Gastroesophageal sphincter (tissue), 4 donors: Measurements from ENCODE around the gene SMTNL2. TPM values are rescaled to one million over a fixed set of nuclear protein-coding genes. Genes with fewer than 3 reads are reported as not detected.

ENCODE experiments used
- ATAC-seq: fragments of 150-250 bp; one replicate; pipeline ENCODE4 v1.9.1; 2016; ENCODE audit warnings: mild to moderate bottlenecking, moderate library complexity
- H3K27ac ChIP-seq, 4 donors: fragments of 200-600 bp; sonication (generic) in 3 of 4; 1 replicate in 3 of 4; 2 replicates in 1 of 4; pipeline ENCODE4 v1.5.1; 2016 to 2019
- H3K27me3 ChIP-seq: fragments of 200-600 bp; sonication (generic); one replicate; pipeline ENCODE4 v1.5.1; 2019
- H3K36me3 ChIP-seq, 2 donors: fragments of 200-600 bp; sonication (generic); one replicate each; pipeline ENCODE4 v1.5.1; 2019; ENCODE audit warnings: control low read depth in 1 of 2
- H3K4me1 ChIP-seq, 3 donors: fragments of 200-600 bp; sonication (generic); 1 replicate in 2 of 3; 2 replicates in 1 of 3; pipeline ENCODE4 v1.5.1; 2016 to 2019; ENCODE audit warnings: control low read depth in 2 of 3
- H3K4me3 ChIP-seq, 2 donors: fragments of 200-600 bp; sonication (generic); one replicate each; pipeline ENCODE4 v1.5.1; 2019; ENCODE audit warnings: mild to moderate bottlenecking in 1 of 2, moderate library complexity in 1 of 2
- H3K9me3 ChIP-seq, 3 donors: fragments of 200-600 bp; sonication (generic); one replicate each; pipeline ENCODE4 v1.5.1; 2017 to 2019; ENCODE audit warnings: control low read depth in 2 of 3
- CTCF ChIP-seq, 4 experiments: fragments of 200-600 bp in 2 of 4; fragments of 450-650 bp in 2 of 4; sonication (generic) in 1 of 4; IDR thresholded peaks; one replicate each; pipeline ENCODE4 v1.5.1; 2017 to 2019; ENCODE audit warnings: antibody characterized with exemption in 4 of 4, mild to moderate bottlenecking in 2 of 4, moderate library complexity in 2 of 4
- EP300 ChIP-seq: sonication (generic); formaldehyde crosslinking; IDR thresholded peaks from one replicate; pipeline ENCODE4 v1.6.1; 2017; ENCODE audit warnings: antibody characterized with exemption, mild to moderate bottlenecking
- POLR2A ChIP-seq, 2 donors: fragments of 450-650 bp; IDR thresholded peaks; one replicate each; pipeline ENCODE4 v1.6.1; 2017; ENCODE audit warnings: antibody characterized with exemption in 2 of 2, mild to moderate bottlenecking in 2 of 2, moderate library complexity in 1 of 2
- POLR2AphosphoS5 ChIP-seq: sonication (generic); formaldehyde crosslinking; IDR thresholded peaks from one replicate; pipeline ENCODE4 v1.6.1; 2017; ENCODE audit warnings: antibody characterized with exemption
- WGBS, 2 donors: methylation state at CpG; one replicate each; pipeline ENCODE4 v1.1.5; 2018; ENCODE audit warnings: low coverage in 1 of 2; 5-methylcytosine and 5-hydroxymethylcytosine counted together
- total RNA-seq, 4 donors: library from RNA; depleted of rRNA; stranded (reverse); fragments of >200 nt; gene quantifications; one replicate each; pipeline ENCODE4 v1.1.0, GENCODE V29; 2016

SMTNL2 gene
- total RNA-seq, 4 donors from 2014 or later = 2.0 to 5.2 (median 3.7) TPM

GRCh38 chr17:4551796-4552525 is 32.4 kb upstream of the SMTNL2 start:
- peaks cover 0 to 72% of the 10 kb centered on the region in 2 donors for H3K36me3 ChIP-seq
- H3K4me3 ChIP-seq = no peak overlapping the region
- TF ChIP-seq EP300 (no peak), POLR2A (IDR thresholded peaks at IDR 0.05) (no peak), POLR2AphosphoS5 (no peak), CTCF (IDR thresholded peaks at IDR 0.05) (no peak)
- ATAC-seq = no peak
- no peaks in the 10 kb centered on the region for H3K27me3 ChIP-seq
- 90 to 100% methylated on average over 2 of the region's 27 CpGs for WGBS, 2 donors
- H3K4me1 ChIP-seq = peaks cover 0 to 29% (median 17%) of the 10 kb centered on the region in 3 donors
- H3K9me3 ChIP-seq = no peaks in the 10 kb centered on the region
- H3K27ac ChIP-seq = no peak overlapping the region

DNA sequence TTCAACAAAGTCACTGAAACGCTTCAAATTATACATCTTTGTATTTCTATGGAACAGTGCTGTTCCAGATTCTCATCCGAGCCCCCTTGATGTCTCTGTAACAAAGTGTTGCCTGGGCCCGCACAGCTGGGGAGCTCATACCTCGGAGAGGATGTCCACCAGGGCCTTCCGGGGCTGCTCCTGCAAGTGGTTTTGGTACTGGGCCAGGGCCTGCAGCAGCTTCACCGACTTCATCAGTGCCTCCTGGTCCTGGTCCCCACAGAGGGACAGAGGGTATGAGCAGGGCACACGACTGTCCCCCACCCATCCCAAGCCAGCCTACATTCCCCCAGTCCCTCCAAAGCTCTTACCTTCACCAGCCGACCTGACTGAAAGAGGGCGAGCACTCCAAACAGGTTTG is 30.7 kb upstream of the SMTNL2 start:
- TF ChIP-seq CTCF (IDR thresholded peaks at IDR 0.05) = no peak
- Histone ChIP-seq H3K27ac (no peak overlapping the region), H3K27me3 (no peaks in the 10 kb centered on the region), H3K4me3 (peak overlapping the region in 1 of 2 donors; percentile 92), H3K4me1 (peaks cover 0 to 29% (median 17%) of the 10 kb centered on the region in 3 donors), H3K9me3 (no peaks in the 10 kb centered on the region), H3K36me3 (peaks cover 0 to 55% of the 10 kb centered on the region in 2 donors)
- ATAC-seq = no peak
- WGBS, 2 donors = 70 to 90% methylated on average over 2 of the region's 9 CpGs

DNA sequence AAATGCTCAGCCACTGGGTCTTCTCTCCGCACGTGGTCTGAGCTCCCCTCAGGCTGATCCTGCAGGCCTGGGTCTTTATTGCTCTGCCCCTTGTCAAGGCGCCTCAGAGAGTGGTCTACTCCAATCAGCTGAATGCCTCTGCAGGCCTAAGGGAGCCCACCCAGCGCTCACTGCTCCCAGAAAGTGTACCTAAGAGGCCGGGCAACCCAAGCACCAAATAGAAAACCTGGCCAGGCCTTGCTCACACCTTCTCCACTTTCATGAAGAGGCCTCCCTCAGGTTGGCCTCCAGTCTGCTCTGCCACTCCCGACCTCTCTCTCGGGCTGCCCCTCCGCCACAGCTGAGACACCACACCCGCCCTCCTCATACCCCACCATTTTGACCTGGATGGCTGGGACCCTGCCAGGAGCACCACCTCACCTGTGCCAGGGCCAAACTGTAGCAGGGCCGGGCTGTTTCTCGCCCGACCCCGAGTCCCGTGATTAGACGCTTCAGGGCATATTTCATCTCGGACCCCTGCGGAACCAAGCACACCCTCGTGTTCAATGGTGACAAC is 29.8 kb upstream of the SMTNL2 start:
- H3K36me3 ChIP-seq = peaks cover 0 to 46% of the 10 kb centered on the region in 2 donors
- peak overlapping the region in 3 of 4 donors; percentile 85 to 87 (median 85) for H3K27ac ChIP-seq
- WGBS, 2 donors = 0% methylated on average over 1 of the region's 18 CpGs; no CpG with 5 or more reads in 1 of the 2 donors
- H3K9me3 ChIP-seq = no peaks in the 10 kb centered on the region
- ATAC-seq = no peak
- H3K4me1 ChIP-seq = peaks cover 0 to 29% (median 17%) of the 10 kb centered on the region in 3 donors
- H3K4me3 ChIP-seq = peak overlapping the region; percentile 70 to 92
- no peak for TF ChIP-seq CTCF (IDR thresholded peaks at IDR 0.05)
- no peaks in the 10 kb centered on the region for H3K27me3 ChIP-seq

DNA sequence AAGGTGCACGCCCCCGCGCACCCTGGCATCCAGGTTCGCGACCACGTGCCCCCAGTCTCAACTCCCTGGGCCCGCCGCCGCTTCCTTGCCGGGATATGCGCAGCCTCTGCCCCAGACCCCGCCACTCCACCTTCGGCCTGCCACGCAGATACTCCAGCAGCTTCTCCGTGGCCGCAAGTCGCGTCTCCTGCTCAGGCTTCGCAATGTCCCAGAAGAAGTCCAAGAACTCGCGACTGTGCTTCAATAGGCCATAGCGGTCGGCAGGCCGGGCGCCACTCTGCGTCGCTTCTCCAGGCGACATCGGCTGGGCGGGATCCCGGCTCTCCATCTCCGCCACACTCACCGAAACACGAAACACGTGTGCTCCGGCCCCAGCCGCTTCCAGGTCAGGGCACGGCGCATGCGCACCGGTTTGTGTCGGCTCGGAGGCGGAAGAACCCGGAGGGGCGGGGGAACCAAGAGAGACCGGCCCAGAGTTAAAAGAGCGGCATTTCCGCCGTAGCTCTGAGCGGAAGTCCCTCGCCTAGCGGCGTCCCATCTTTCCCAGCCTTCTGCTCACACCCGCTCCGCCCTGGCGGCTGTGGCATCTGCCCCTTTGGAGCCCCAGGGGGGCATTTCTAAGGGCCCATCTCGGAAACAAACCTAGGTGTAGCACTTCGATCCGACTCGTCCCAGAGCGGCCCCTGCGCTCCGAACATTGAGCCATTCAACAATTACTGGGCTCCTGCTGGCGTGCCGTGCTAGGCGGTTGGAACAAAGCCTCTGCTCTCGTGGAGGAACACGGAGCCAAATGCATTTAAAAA is 29.1 kb upstream of the SMTNL2 start, which contains the start of gene MYBBP1A:
Gene MYBBP1A, minus strand, starts transcription at position 388 of the 803 bp plus-strand sequence. Its CDS starts 60 bp downstream, at position 328.
- peak; percentile 51 to 64 for TF ChIP-seq POLR2A (IDR thresholded peaks at IDR 0.05)
- TF ChIP-seq EP300 = no peak
- TF ChIP-seq POLR2AphosphoS5 = peak; percentile 75
- peak in 3 of 4 experiments; percentile 28 to 56 (median 29) for TF ChIP-seq CTCF (IDR thresholded peaks at IDR 0.05)
- Histone ChIP-seq H3K36me3 (peaks cover 0 to 39% of the 10 kb centered on the region in 2 donors), H3K27me3 (no peaks in the 10 kb centered on the region), H3K4me1 (peaks cover 0 to 29% (median 17%) of the 10 kb centered on the region in 3 donors), H3K27ac (peak within 1 kb of the TSS; percentile 45 to 87 (median 85)), H3K9me3 (no peaks in the 10 kb centered on the region), H3K4me3 (peak within 1 kb of the TSS; percentile 70 to 92)
- WGBS, 2 donors = 0% methylated on average over 7 to 16 of the region's 69 CpGs
- ATAC-seq = peak; percentile 98
